ENCODE data around the gene PPARG. TPM values are rescaled to one million over a fixed set of nuclear protein-coding genes. Genes with fewer than 3 reads are reported as not detected.
"Not testable (repeated sequence)": the region's sequence is repeated elsewhere in the genome, so short reads cannot be mapped to it uniquely, and the experiment has no call there.

PPARG gene
- total RNA-seq, 2 donors from 2014 or later, result 12.3 to 17.9 TPM

- Histone ChIP-seq H3K27me3 (no peaks in the 10 kb centered on the region), H3K9me3 (no peaks in the 10 kb centered on the region), H3K4me3 (no peak overlapping the region), H3K27ac (no peak overlapping the region), H3K36me3 (no peaks in the 10 kb centered on the region), H3K4me1 (peaks cover 0 to 9% of the 10 kb centered on the region in 2 donors)
- no peak for DNase-seq (ENCODE audit: low spot score)
- TF ChIP-seq CTCF (IDR thresholded peaks at IDR 0.05), result no peak
Observed at GRCh38 chr3:12472796-12473195, 183.9 kb downstream of the PPARG start.

GRCh38 chr3:12473511-12473910 lies 184.6 kb downstream of the PPARG start:
- H3K27me3 ChIP-seq, result no peaks in the 10 kb centered on the region
- H3K4me3 ChIP-seq, result no peak overlapping the region
- H3K36me3 ChIP-seq, result no peaks in the 10 kb centered on the region
- H3K27ac ChIP-seq, result no peak overlapping the region
- TF ChIP-seq CTCF (IDR thresholded peaks at IDR 0.05), result no peak
- DNase-seq (ENCODE audit: low spot score), result no peak
- no peaks in the 10 kb centered on the region for H3K9me3 ChIP-seq
- H3K4me1 ChIP-seq, result peaks cover 0 to 9% of the 10 kb centered on the region in 2 donors

GRCh38 chr3:12476238-12476897 lies 187.5 kb downstream of the PPARG start:
- no peak for DNase-seq (ENCODE audit: low spot score)
- no peak overlapping the region for H3K27ac ChIP-seq
- H3K4me1 ChIP-seq, result peaks cover 0 to 19% of the 10 kb centered on the region in 2 donors
- no peaks in the 10 kb centered on the region for H3K36me3 ChIP-seq
- H3K27me3 ChIP-seq, result no peaks in the 10 kb centered on the region
- no peaks in the 10 kb centered on the region for H3K9me3 ChIP-seq
- no peak for TF ChIP-seq CTCF (IDR thresholded peaks at IDR 0.05)
- H3K4me3 ChIP-seq, result no peak overlapping the region

GRCh38 chr3:12477256-12477655 lies 188.4 kb downstream of the PPARG start:
- no peak for TF ChIP-seq CTCF (IDR thresholded peaks at IDR 0.05)
- Histone ChIP-seq H3K36me3 (no peaks in the 10 kb centered on the region), H3K27ac (no peak overlapping the region), H3K9me3 (no peaks in the 10 kb centered on the region), H3K4me1 (peaks cover 0 to 19% of the 10 kb centered on the region in 2 donors), H3K4me3 (no peak overlapping the region), H3K27me3 (no peaks in the 10 kb centered on the region)
- DNase-seq (ENCODE audit: low spot score), result no peak

- no peak for TF ChIP-seq CTCF (IDR thresholded peaks at IDR 0.05)
- no peak for DNase-seq (ENCODE audit: low spot score)
- no peaks in the 10 kb centered on the region for H3K27me3 ChIP-seq
- no peaks in the 10 kb centered on the region for H3K36me3 ChIP-seq
- no peak overlapping the region for H3K4me3 ChIP-seq
- H3K4me1 ChIP-seq, result peaks cover 0 to 20% of the 10 kb centered on the region in 2 donors
- H3K27ac ChIP-seq, result no peak overlapping the region
- no peaks in the 10 kb centered on the region for H3K9me3 ChIP-seq
Observed at GRCh38 chr3:12478326-12478725, 189.5 kb downstream of the PPARG start.

- not testable (repeated sequence) for H3K27ac ChIP-seq; H3K9me3 ChIP-seq; DNase-seq (ENCODE audit: low spot score); H3K4me3 ChIP-seq; H3K36me3 ChIP-seq; H3K27me3 ChIP-seq
- peaks cover 0 to 26% of the 10 kb centered on the region in 2 donors for H3K4me1 ChIP-seq
Observed at GRCh38 chr3:12479198-12479597, 190.3 kb downstream of the PPARG start.

Measured in right atrium auricular region (tissue), 2 donors.